Measurements from ENCODE around the gene GLT6D1.
"Not testable (repeated sequence)": the region's sequence is repeated elsewhere in the genome, so short reads cannot be mapped to it uniquely, and the experiment has no call there.

The GLT6D1 gene, protein sequence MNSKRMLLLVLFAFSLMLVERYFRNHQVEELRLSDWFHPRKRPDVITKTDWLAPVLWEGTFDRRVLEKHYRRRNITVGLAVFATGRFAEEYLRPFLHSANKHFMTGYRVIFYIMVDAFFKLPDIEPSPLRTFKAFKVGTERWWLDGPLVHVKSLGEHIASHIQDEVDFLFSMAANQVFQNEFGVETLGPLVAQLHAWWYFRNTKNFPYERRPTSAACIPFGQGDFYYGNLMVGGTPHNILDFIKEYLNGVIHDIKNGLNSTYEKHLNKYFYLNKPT

DNA sequence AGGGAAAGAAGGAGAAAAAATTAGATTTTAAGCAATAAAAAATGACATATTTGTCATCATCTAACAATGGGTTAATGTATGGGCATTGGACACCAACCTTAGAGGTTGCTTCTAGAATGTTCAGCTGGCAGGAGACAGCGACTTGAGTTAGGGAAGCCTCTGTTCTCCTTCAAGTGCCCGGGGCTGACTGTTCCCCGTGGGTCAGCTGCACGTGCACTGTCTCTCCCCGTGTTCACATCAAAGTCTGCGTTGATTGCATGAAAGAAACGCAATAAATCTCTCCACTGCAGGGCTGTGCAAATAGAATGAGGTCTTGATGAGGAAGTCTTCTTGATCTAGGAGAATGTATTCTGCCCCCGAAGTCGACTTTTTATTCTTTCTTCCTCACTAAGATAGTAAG, at the start of gene GLT6D1:
Gene GLT6D1, minus strand, starts transcription at position 345 of the 400 bp plus-strand sequence. CDS start 353 bp downstream, outside the sequence.
- no peak for DNase-seq (ENCODE audit: low spot score)

GRCh38 chr9:135689011-135689410, 49.7 kb upstream of the GLT6D1 start:
- no peak for DNase-seq (ENCODE audit: low spot score)

DNA sequence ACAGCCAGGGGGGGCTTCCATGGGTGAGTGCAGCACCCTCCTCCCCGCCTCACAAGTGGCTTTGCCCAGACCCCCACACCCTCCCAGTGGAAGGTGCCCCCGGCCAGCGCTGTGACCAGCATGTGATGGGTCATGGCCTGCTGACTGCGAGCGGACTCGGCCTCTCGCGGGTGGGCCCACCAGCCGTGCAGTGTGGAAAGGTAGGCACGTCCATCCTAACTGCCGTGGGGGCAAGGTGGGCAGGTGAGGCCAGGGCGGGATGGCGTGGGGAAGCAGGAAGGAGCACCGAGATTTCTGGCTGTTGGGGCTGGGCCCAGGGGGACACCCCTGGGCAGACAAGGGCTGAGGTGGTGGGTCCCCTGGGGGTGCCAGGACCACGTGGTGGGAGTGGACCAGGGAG, 47.9 kb upstream of the GLT6D1 start:
- DNase-seq (ENCODE audit: low spot score), result no peak

DNA sequence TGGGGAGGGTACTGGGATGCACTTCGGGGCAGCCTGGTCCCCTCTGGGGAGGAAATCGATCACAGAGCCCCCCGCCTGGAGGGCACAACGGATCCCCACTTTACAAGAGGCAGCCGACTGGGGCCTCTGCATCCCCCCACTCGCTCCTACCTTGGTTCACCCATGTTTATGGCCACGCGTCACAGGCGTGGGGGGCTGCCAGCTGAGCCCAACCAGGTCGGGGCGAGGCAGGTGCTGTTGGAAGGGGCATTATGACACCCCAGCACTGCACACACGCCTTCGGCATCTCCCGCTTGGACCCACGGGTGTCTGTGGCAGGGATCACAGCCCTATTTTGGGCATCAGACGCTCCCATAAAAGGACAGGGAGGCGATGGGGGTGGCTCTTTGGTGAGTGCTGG, 45.4 kb upstream of the GLT6D1 start:
- no peak for DNase-seq (ENCODE audit: low spot score)

GRCh38 chr9:135683401-135684034, 44.2 kb upstream of the GLT6D1 start:
- no peak for DNase-seq (ENCODE audit: low spot score)

DNA sequence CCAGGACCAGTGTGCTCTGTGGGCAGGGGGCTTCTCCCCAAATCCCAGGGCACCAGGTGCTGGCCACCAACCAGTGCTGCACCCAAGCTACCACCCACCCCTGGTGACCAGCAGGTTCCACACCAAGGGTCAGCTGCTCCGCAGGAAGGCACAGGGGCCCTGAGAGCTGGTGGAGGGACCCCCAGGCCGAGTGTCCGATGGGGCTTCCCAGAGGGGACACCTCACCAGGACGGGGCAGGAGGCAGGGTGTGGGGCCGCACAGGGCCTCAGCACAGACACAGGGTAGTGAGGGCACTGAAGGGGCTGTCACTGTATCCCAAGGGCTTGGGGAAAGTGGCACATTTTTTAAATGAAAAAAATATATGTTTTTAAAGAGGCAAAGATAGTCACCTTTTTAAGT, 41.8 kb upstream of the GLT6D1 start:
- DNase-seq (ENCODE audit: low spot score), result no peak

GRCh38 chr9:135680056-135680455, 40.7 kb upstream of the GLT6D1 start:
- no peak for DNase-seq (ENCODE audit: low spot score)

GRCh38 chr9:135678236-135679017, 39.1 kb upstream of the GLT6D1 start:
- no peak for DNase-seq (ENCODE audit: low spot score)

DNA sequence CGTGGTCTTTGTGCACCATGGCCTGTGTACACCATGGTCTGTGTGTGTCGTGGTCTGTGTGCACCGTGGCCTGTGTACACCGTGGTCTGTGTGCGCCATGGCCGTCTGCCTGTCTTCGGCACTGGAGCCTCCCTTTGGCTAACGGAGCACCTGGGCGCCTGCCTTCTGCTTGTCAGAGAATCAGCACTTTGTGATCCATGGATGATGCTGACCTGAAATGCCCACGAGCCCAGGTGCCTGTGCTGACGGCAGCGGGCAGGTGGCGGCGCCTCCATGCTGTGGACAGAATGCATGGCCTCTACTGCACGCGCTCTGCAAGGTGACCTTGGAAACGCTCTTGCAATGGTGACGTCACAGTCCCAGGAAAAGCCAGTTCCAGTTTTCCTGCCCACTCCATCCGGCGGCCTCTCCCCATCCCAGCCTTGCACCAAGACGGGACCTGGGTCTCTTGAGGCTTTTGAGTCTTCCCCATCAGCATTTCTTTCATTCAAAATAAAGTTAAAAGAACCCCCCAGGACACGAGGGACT, 38.4 kb upstream of the GLT6D1 start:
- DNase-seq (ENCODE audit: low spot score), result no peak

- no peak for DNase-seq (ENCODE audit: low spot score)
Observed at GRCh38 chr9:135676891-135677290, 37.6 kb upstream of the GLT6D1 start.

DNA sequence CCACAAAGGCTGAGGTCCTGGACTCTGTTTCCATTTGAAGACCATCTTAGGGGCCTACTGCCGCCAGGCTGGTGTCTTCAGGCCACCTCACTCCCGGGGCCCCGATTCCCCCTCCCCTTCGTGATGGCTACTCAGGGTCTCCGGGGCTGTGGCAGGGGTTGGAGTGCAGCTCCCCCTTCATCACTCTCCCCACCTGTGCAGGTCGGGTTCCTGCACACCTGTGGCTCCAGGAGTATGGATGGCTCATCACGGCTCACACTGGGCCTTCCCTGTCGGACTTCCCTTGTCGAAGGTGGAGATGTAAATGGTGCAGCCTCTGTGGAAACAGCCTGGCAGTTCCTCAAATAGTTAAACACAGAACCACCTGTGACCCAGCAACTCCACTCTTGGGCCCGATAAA, 35.6 kb upstream of the GLT6D1 start:
- DNase-seq (ENCODE audit: low spot score), result no peak

- DNase-seq (ENCODE audit: low spot score), result no peak
Observed at GRCh38 chr9:135673941-135674340, 34.6 kb upstream of the GLT6D1 start.

DNA sequence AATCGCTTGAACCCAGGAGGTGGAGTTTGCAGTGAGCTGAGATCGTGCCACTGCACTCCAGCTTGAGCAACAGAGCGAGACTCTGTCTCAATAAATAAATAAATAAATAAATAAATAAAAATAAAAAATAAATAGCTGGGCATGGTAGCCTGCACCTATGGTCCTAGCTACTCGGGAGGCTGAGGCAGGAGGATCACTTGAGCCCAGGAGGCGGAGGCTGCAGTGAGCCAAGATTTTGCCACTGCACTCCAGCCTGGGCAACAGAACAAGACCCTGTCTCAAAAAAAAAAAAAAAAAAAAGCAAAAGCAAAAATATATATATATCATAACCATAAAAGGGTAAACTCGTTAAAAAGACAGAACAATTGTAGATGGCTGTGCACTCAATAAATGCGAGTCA, 33.4 kb upstream of the GLT6D1 start:
- DNase-seq (ENCODE audit: low spot score), result not testable (repeated sequence)

- no peak for DNase-seq (ENCODE audit: low spot score)
Observed at GRCh38 chr9:135671591-135672041, 32.3 kb upstream of the GLT6D1 start.

DNA sequence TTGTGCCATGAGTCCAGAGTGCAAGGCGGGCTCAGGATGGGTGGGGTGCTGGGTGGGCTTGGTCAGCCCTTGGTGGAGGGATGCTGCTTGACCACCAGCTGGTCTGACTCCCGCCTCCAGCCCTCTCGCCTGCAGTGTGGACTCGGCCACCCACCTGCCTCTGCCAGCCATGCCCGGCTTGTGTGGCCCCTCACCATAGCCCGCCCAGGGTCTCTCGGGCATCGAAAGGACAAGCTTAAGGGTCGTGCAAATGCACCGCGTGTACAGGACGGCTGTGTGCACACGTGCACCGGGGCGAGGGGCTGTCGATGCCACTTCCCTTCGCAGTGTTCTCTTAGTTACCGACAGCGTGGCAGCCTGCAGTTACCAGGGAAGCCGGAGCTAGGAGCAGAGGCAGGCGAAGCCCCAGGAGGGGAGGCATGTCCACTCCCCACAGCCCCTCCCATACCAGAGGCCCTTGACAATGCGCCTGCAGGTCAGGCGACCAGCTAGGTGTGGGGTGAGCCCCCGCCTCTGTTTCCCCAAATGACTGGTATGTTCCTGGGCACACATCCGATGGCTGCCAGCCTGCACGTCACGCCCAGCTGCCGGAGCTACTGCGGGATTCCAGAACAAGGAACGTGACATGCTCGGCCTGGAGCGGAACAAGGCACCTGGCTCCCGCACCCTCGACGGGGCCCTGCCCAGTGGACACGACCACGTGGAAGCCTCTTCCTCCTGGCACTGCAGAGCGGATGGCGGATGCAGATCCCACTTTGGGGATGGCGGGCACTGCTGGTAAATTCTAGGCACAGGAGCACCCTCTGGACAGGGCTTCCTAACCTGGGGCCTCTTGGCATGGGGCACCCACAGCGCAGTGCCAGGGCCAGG, 31.6 kb upstream of the GLT6D1 start:
- DNase-seq (ENCODE audit: low spot score), result no peak

GRCh38 chr9:135669616-135670285, 30.4 kb upstream of the GLT6D1 start:
- DNase-seq (ENCODE audit: low spot score), result no peak

DNA sequence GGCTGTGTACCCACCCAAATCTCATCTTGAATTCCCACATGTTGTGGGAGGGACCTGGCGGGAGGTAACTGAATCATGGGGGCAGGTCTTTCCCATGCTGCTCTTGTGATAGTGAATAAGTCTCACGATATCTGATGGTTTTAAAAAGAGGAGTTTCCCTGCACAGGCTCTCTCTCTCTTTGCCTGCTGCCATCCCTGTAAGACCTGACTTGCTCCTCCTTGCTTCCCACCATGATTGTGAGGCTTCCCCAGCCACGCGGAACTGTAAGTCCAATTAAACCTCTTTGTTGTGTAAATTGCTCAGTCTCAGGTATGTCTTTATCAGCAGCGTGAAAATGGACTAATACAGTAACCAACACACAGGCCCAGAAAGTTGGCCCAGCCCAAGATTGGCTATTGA, 29.7 kb upstream of the GLT6D1 start:
- DNase-seq (ENCODE audit: low spot score), result not testable (repeated sequence)

DNA sequence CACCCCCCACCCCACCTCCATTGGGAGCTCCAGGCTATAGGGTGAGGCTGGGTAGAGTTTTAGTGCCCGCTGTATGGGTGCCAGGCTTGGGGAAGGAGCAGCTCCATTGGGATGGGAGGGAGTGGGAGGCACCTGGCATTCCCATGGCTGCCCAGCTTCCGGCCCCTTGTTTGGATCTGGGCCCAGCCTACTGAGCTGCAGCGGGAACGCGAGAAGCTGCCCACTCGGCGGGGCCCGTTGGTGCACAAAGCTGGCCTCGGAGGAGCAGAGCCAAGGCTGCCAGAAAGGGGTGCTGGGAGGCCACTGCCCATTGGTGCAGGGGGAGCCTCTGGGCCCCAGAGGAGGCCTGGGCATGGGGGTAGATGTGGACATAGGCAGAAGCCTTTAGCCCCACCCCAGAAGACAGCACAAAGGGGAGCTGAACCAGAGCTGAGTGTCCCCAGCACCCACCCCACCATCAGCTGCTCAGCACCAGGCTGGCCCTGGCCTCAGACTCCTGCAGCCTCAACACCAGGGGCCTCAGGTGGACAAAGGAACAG, 28.2 kb upstream of the GLT6D1 start:
- no peak for DNase-seq (ENCODE audit: low spot score)

GRCh38 chr9:135666534-135667462, 27.5 kb upstream of the GLT6D1 start:
- no peak for DNase-seq (ENCODE audit: low spot score)

DNA sequence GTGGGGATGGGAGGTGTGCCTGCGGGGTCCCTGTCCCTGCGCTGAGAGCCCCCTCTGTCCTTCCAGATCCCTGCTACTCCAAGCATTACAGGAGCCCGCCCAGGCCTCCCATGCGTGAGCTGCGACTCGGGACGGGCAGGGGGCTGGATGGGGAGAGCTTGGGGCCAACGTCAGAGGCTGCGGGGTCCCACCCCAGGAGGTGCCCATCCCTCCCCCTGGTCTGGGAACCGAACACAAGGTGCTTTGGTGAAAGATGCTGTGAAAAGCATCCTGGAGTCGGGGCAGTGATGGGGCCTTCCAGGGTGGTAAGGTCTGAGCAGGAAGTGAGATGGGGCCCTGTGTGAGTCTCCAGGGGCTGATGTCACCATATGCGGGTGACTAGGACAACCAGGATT, 26.5 kb upstream of the GLT6D1 start:
- DNase-seq (ENCODE audit: low spot score), result no peak
